Stimulated activated CD8-positive, alpha-beta memory T cell treated with anti-CD3 and anti-CD28 coated beads, Interleukin-4, amount 100 ng/mL, for 24 hours (primary cell): ENCODE results near the gene ANKS1B.

Source experiments
- DNase-seq: peaks from one replicate; pipeline ENCODE4 v3.0.0-alpha.2; 2020; ENCODE audit warnings: low read depth

The ANKS1B gene

GRCh38 chr12:99192489-99192888, 792.2 kb downstream of the ANKS1B start:
- no peak for DNase-seq

- no peak for DNase-seq
These were observed 807.9 kb downstream of the ANKS1B start for GRCh38 chr12:99176871-99177270.

- no peak for DNase-seq
These were observed 814.3 kb downstream of the ANKS1B start for GRCh38 chr12:99170461-99170860.

- DNase-seq, result no peak
These were observed 814.7 kb downstream of the ANKS1B start for GRCh38 chr12:99170037-99170436.

DNA sequence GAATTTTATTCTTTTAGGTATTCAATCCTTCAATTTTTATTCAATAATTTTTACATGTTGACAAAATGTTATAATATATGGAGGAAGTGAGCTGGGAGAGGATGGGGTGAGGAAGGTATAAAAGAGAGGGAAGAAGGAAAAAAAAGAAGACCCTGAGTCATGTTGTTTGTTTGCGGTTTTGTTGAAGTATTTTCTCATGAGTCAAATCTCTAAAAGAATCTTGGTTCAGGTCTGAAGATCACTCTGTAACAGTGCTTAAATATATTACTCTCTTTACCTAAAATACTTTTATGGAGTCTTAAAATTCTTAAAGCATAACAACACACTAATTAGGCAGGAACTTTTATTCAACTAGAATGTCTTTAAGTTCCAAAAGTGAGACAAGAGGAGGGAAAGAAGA, 826.8 kb downstream of the ANKS1B start:
- no peak for DNase-seq

DNA sequence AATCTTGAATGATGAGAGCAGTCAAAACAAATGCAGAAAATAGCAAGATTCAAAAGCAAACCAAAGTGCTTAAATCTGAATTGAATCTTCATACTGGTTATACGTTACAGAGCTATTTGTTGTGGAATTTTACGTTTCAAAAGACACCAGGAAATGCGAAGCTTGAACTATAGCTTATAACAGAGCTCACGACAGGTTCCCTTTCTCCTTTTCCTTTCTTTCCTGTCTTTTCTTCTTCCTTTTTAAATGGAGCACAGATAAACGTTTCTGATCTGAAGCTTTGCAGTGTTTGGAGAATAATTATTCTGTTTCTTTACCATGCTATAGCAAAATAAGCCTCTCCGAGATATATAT, 829.8 kb downstream of the ANKS1B start:
- no peak for DNase-seq

- no peak for DNase-seq
These were observed 830.3 kb downstream of the ANKS1B start for GRCh38 chr12:99154216-99154982.

GRCh38 chr12:99153293-99153692, 831.4 kb downstream of the ANKS1B start:
- DNase-seq, result no peak

DNA sequence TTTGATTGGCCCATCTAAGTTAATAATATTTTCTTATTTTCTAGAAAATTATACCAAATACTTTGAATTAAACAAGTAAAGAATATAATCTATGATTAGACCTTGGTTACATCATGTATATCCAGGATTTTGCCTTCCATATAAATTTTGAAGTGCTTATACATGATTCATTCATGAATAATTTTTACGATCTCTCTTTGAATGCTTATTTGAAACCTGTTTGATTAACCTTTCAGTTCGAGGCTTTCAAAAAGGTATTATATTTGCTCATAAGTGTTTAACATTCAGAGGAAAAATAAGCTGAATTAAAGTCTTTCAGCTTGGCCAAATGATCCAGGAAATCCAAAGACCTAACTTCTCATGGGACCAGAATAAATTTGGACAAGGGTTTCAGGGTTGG, 832.4 kb downstream of the ANKS1B start:
- no peak for DNase-seq

DNA sequence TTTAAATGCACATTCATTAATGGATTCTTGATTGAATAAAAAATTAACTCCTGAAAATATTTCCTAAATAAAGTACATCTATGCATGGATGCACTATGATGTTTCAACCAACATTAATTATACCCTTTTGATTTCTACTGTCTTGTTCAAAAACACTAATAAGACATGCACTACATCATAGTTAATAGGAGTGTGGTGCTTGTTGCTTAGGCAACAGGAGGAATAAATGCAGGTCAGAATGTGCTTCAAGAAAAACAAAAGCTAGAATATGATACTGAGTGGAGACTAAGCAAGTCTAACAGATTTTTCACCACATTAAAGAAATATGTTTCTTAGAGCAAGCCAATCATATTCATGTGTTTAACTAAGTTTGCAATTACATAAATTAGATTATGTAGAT, 833.0 kb downstream of the ANKS1B start:
- DNase-seq, result no peak

DNA sequence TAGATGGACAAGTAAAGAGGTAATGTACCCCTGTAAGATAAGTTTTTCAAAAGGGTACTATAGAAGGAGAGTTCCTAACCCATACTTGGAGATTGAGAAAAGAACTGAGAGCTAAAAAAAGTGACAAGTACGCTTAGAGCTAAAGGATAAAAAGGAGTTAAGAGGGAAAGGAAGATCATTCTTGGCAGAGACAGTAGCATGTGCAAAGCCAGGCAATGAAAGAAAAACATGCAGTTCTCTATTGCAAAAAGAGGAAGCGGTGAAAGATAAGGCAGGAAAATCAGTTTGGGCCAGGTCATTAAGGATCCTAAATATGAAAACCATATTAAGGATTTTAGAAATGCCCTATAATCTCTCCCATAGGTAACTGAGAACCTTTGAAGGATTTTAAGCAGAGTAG, 837.6 kb downstream of the ANKS1B start:
- no peak for DNase-seq

- no peak for DNase-seq
These were observed 838.0 kb downstream of the ANKS1B start for GRCh38 chr12:99146730-99147129.

DNA sequence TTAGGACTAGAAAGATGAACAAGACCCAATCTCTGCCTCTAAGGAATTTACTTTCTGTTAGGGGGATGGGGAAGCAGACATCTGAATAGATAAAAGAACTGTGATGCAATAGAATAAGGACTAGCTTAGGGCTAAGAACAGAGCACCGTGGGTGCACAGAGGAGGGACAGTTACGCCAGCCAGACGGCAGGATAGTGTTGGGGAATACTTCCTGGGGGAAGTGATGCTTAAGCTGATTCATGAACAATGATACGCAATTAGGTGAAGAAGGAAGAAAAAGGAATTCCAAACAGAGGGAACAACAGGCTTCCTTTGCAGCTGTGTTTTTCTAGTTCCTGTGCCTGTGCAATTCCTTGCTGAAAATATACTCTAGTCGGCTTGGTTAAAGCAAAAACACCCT, 838.6 kb downstream of the ANKS1B start:
- no peak for DNase-seq

GRCh38 chr12:99142651-99143050, 842.1 kb downstream of the ANKS1B start:
- DNase-seq, result no peak

- no peak for DNase-seq
These were observed 844.6 kb downstream of the ANKS1B start for GRCh38 chr12:99140017-99140720.

DNA sequence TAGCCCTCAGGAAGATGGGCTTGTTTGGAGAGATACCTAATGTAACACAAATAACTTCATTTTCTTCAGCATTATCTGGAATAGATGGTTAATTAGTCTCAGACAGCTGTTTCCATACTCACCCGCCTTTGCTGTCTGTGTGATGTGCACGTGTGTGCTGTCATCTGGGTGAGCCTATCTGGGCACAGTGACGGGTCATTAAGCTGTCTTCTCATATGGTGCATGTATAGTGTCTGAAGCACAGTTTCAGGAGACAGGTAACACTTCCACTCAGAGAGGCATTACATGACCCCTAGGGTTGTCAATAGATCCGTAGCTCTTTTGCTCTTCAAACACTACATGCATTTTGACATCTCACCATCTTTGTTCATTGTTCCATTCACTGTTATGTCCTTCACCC, 846.3 kb downstream of the ANKS1B start:
- DNase-seq, result no peak

DNA sequence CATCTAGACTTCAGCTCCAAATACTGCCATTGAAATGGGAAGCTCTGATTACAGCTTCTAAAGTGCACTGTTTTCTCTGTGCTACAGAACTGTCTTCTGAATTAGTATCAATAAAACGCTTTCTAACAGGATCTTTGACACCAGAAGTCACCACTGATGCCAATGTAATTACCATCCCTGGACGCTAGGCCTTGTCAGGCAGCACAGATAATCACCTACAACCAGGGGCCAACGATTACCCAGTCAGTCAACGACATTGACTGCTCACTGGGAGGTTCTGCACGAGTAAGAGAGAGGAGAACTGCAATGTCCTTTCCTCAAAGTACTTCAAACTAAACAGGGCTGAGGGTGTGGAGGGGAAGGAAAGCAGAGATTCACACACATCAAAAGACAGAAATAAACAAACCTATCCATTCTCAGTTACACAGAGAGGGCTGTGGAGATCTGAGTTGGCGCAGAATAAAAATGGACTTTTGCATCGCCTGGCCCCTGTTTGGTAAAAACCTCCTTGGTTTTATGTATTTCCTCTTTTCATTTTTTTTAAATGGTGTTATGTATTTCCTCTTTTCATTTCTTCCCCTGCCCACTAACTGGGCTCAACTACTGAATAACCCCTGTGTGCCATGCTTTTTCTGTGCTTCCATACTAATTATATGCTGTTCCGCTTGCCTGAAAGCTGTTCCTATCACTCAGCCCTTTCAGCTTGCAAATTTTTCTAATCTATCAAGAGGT, 847.4 kb downstream of the ANKS1B start:
- no peak for DNase-seq

DNA sequence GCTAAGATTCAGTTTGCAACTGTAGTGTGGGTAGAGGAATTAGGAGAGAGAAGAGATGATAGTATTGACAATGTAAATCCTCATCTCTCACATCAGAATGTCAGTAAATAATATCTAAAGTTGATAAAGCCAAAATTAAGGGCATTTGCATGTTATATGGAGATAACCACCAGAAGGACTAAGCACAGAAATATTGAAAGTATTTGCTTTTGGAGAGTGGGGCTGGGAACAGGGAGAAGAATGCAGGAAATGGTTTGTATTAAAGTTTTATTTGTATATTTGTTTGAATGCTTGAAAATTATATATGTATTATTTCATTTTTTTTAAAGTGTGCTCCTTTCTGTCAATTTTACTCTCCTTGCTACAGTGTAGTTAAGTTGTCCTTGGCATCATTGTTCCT, 848.2 kb downstream of the ANKS1B start:
- no peak for DNase-seq

GRCh38 chr12:99135376-99135775, 849.4 kb downstream of the ANKS1B start:
- DNase-seq, result no peak

- DNase-seq, result no peak
These were observed 851.3 kb downstream of the ANKS1B start for GRCh38 chr12:99133401-99133800.

DNA sequence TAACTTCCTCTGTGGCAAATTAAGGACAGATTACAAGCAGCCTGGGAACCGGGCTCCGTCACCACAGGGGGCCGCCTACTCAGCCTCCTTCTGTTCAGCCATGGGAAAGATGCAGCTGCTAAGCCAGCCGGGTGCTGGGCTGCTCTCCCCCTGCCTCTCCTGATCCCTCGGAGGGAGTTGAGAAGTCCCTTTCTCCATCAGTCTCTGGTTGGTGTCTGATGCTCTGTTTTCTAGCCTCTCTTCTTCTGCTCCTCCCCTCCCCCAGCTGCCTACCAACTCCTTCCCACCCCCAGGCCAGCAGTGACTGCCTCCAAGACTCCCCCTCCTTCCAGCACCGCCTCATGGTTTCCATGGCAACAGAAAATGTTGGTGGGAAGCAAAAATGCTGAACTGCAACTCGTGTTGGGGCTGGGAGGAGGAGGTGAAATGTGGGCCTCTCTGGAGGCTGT, 853.0 kb downstream of the ANKS1B start:
- DNase-seq, result no peak

- no peak for DNase-seq
These were observed 853.8 kb downstream of the ANKS1B start for GRCh38 chr12:99130808-99131553.
